Liver (tissue), 3 donors: ENCODE results near the gene CDH15.

Experiments
- RAD21 ChIP-seq, 2 donors: IDR thresholded peaks; 2 replicates each; pipeline ENCODE4 v1.6.1; 2016; ENCODE audit warnings: antibody characterized with exemption in 2 of 2, mild to moderate bottlenecking in 2 of 2
- SP1 ChIP-seq: IDR thresholded peaks from 2 replicates; pipeline ENCODE4 v1.6.1; 2018; ENCODE audit warnings: antibody characterized with exemption, mild to moderate bottlenecking
- TAF1 ChIP-seq: conservative IDR thresholded peaks from 2 replicates; pipeline ENCODE4 v1.6.1; 2016; ENCODE audit warnings: antibody characterized with exemption, mild to moderate bottlenecking
- YY1 ChIP-seq: IDR thresholded peaks from 2 replicates; pipeline ENCODE4 v1.6.1; 2016; ENCODE audit warnings: antibody characterized with exemption, mild to moderate bottlenecking
- TF ChIP-seq, protein P1 (sequence below): fragments of 150-350 bp; IDR thresholded peaks from 2 replicates; pipeline ENCODE4 v1.5.1; 2017; ENCODE audit warnings: improper control_type of control experiment, low read depth, low read length; ENCODE audit not compliant: missing input control
- TF ChIP-seq, protein P2 (sequence below): IDR thresholded peaks from 2 replicates; pipeline ENCODE4 v1.6.1; 2016; ENCODE audit warnings: antibody characterized with exemption
- TF ChIP-seq, protein P3 (sequence below): IDR thresholded peaks from 2 replicates; pipeline ENCODE4 v1.6.1; 2016; ENCODE audit warnings: antibody characterized with exemption
- donor health status: healthy.
- donor health status: healthy.

DNA sequence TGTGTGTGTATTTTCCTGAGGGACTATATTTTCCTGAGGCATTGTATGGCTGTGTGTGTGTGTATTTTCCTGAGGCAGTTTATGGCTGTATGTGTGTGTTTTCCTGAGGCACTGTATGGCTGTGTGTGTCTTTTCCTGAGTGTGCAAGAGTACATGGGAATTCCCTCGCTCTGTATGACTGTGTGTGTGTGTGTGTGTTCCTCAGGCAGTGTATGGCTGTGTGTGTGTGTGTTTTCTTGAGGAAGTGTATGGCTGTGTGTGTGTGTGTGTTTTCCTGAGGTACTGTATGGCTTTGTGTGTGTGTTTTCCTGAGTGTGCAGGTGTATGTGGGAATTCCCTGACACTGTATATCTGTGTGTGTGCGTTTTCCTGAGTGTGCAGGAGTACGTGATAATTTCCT lies 50.1 kb downstream of the CDH15 start:
- TF ChIP-seq SP1, result no peak
- no peak for TF ChIP-seq RAD21 (IDR thresholded peaks at IDR 0.05)
- no peak for TF ChIP-seq YY1
- TF ChIP-seq, protein P1, sequence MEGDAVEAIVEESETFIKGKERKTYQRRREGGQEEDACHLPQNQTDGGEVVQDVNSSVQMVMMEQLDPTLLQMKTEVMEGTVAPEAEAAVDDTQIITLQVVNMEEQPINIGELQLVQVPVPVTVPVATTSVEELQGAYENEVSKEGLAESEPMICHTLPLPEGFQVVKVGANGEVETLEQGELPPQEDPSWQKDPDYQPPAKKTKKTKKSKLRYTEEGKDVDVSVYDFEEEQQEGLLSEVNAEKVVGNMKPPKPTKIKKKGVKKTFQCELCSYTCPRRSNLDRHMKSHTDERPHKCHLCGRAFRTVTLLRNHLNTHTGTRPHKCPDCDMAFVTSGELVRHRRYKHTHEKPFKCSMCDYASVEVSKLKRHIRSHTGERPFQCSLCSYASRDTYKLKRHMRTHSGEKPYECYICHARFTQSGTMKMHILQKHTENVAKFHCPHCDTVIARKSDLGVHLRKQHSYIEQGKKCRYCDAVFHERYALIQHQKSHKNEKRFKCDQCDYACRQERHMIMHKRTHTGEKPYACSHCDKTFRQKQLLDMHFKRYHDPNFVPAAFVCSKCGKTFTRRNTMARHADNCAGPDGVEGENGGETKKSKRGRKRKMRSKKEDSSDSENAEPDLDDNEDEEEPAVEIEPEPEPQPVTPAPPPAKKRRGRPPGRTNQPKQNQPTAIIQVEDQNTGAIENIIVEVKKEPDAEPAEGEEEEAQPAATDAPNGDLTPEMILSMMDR, result no peak
- TF ChIP-seq, protein P2, sequence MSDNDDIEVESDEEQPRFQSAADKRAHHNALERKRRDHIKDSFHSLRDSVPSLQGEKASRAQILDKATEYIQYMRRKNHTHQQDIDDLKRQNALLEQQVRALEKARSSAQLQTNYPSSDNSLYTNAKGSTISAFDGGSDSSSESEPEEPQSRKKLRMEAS, result no peak
- TF ChIP-seq, protein P3, sequence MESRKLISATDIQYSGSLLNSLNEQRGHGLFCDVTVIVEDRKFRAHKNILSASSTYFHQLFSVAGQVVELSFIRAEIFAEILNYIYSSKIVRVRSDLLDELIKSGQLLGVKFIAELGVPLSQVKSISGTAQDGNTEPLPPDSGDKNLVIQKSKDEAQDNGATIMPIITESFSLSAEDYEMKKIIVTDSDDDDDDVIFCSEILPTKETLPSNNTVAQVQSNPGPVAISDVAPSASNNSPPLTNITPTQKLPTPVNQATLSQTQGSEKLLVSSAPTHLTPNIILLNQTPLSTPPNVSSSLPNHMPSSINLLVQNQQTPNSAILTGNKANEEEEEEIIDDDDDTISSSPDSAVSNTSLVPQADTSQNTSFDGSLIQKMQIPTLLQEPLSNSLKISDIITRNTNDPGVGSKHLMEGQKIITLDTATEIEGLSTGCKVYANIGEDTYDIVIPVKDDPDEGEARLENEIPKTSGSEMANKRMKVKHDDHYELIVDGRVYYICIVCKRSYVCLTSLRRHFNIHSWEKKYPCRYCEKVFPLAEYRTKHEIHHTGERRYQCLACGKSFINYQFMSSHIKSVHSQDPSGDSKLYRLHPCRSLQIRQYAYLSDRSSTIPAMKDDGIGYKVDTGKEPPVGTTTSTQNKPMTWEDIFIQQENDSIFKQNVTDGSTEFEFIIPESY, result no peak
- no peak for TF ChIP-seq TAF1
